Natural killer cell (primary cell): Measurements from ENCODE around the gene EGFL6. TPM values are rescaled to one million over a fixed set of nuclear protein-coding genes. Genes with fewer than 3 reads are reported as not detected.
"Not testable (repeated sequence)": the region's sequence is repeated elsewhere in the genome, so short reads cannot be mapped to it uniquely, and the experiment has no call there.

ENCODE experiments used
- ATAC-seq, 3 donors: fragments of 150-1000 bp in 2 of 3; fragments of 200-7000 bp in 1 of 3; cut with Tn5 transposase; 1 replicate in 1 of 3; 2 replicates in 2 of 3; pipeline ENCODE4 v1.10.0; 2021; ENCODE audit warnings: mild to moderate bottlenecking in 2 of 3, moderate library complexity in 2 of 3
- DNase-seq, 2 donors: peaks; one replicate each; pipeline versions ENCODE4 v3.0.0 to v3.0.0-alpha.2; 2013 to 2021; ENCODE audit warnings: mixed read lengths in 1 of 2
- H3K27ac ChIP-seq: one replicate; pipeline ENCODE4 v1.5.1; 2013; ENCODE audit warnings: mild to moderate bottlenecking, low read length
- H3K27me3 ChIP-seq: one replicate; pipeline ENCODE4 v1.6.1; 2013; ENCODE audit warnings: low read length; ENCODE audit not compliant: control insufficient read depth, insufficient read depth
- H3K36me3 ChIP-seq: one replicate; pipeline ENCODE4 v1.6.1; 2013; ENCODE audit warnings: low read length; ENCODE audit not compliant: control insufficient read depth, insufficient read depth
- H3K4me1 ChIP-seq: one replicate; pipeline ENCODE4 v1.6.1; 2013; ENCODE audit warnings: low read length; ENCODE audit not compliant: control insufficient read depth, insufficient read depth
- H3K4me3 ChIP-seq: one replicate; pipeline ENCODE4 v1.5.1; 2013; ENCODE audit warnings: low read length
- H3K9me3 ChIP-seq: one replicate; pipeline ENCODE4 v1.6.1; 2013; ENCODE audit warnings: low read length; ENCODE audit not compliant: control insufficient read depth, insufficient read depth
- H3K27ac Mint-ChIP-seq, 2 donors: one replicate each; pipeline ENCODE4 v1.8.0; 2022; ENCODE audit warnings: mild to moderate bottlenecking in 2 of 2, mixed read lengths in 2 of 2, moderate library complexity in 1 of 2
- H3K27me3 Mint-ChIP-seq, 2 donors: one replicate each; pipeline ENCODE4 v1.8.0; 2022; ENCODE audit warnings: low read depth in 2 of 2, mixed read lengths in 2 of 2
- H3K36me3 Mint-ChIP-seq: one replicate; pipeline ENCODE4 v1.8.0; 2022; ENCODE audit warnings: mixed read lengths
- H3K4me1 Mint-ChIP-seq, 2 donors: one replicate each; pipeline ENCODE4 v1.8.0; 2022; ENCODE audit warnings: mixed read lengths in 2 of 2
- H3K4me3 Mint-ChIP-seq: one replicate; pipeline ENCODE4 v1.8.0; 2022; ENCODE audit warnings: mild to moderate bottlenecking, moderate library complexity, mixed read lengths
- H3K9me3 Mint-ChIP-seq, 2 donors: one replicate each; pipeline ENCODE4 v1.8.0; 2022; ENCODE audit warnings: mixed read lengths in 2 of 2
- CTCF ChIP-seq: fragments of 200-600 bp; IDR thresholded peaks from one replicate; pipeline ENCODE4 v1.8.0; 2022; ENCODE audit warnings: antibody characterized with exemption
- WGBS: methylation state at CpG from one replicate; pipeline ENCODE4 v1.1.7; 2013; ENCODE audit warnings: missing lambda C conversion rate; ENCODE audit not compliant: insufficient coverage; 5-methylcytosine and 5-hydroxymethylcytosine counted together
- intact Hi-C: fragments of 100-400 bp; cut with micrococcal nuclease; formaldehyde crosslinking; loops from one replicate; pipeline ENCODE4 v1.14.2; 2022
- total RNA-seq, 4 donors: library from RNA; stranded (reverse); fragments of 120-200 nt in 1 of 4; gene quantifications; one replicate each; pipeline versions ENCODE4 v1.2.3 to v1.2.4, GENCODE V29; 2013 to 2022

Gene EGFL6
- total RNA-seq, 3 donors from 2014 or later (not counting 1 experiment from before 2014, with no cell fraction given), result not detected

- no peak overlapping the region for H3K27ac ChIP-seq
- DNase-seq (no peak), ATAC-seq (no peak)
- H3K36me3 ChIP-seq, result no peaks in the 10 kb centered on the region
- H3K9me3 ChIP-seq, result no peaks in the 10 kb centered on the region
- peaks cover 7% of the 10 kb centered on the region for H3K36me3 Mint-ChIP-seq
- H3K4me3 ChIP-seq, result no peak overlapping the region
- H3K4me1 ChIP-seq, result peaks cover 7% of the 10 kb centered on the region
- no peak for TF ChIP-seq CTCF
- no peak overlapping the region for H3K4me3 Mint-ChIP-seq
- no peaks in the 10 kb centered on the region for H3K27me3 ChIP-seq
- no peaks in the 10 kb centered on the region for H3K27me3 Mint-ChIP-seq
- no peak overlapping the region for H3K27ac Mint-ChIP-seq
- no peaks in the 10 kb centered on the region for H3K9me3 Mint-ChIP-seq
- intact Hi-C loops, result no loop called here
- no peaks in the 10 kb centered on the region for H3K4me1 Mint-ChIP-seq
Measured at GRCh38 chrX:13673016-13673415, 103.6 kb downstream of the EGFL6 start.

DNA sequence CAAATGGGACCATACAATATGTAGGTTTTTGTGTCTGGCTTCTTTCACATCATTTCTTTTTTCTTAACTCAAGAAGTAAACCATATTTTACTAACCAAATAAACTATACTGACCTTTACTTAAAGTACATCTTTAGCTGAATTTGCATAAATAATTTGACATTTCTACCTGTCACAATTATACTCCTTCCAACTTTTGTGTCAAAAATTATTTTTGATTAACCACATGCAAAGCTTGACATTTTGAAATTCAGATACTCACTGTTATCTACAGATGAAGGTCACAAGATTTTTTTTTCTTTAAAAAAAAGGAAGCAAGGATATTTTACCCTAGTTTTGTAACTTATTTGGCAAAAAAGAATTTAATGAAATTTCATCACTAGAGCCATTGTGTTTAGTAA lies 107.5 kb downstream of the EGFL6 start:
- Mint-ChIP-seq H3K27ac (no peak overlapping the region), H3K4me3 (no peak overlapping the region), H3K9me3 (no peaks in the 10 kb centered on the region), H3K4me1 (peaks cover 4 to 5% of the 10 kb centered on the region in 2 donors), H3K36me3 (no peaks in the 10 kb centered on the region), H3K27me3 (no peaks in the 10 kb centered on the region)
- H3K27me3 ChIP-seq, result no peaks in the 10 kb centered on the region
- ATAC-seq, result no peak
- H3K27ac ChIP-seq, result no peak overlapping the region
- no peak overlapping the region for H3K4me3 ChIP-seq
- no peak for DNase-seq
- no peaks in the 10 kb centered on the region for H3K4me1 ChIP-seq
- intact Hi-C loops, result no loop called here
- H3K36me3 ChIP-seq, result no peaks in the 10 kb centered on the region
- no peak for TF ChIP-seq CTCF
- H3K9me3 ChIP-seq, result no peaks in the 10 kb centered on the region

DNA sequence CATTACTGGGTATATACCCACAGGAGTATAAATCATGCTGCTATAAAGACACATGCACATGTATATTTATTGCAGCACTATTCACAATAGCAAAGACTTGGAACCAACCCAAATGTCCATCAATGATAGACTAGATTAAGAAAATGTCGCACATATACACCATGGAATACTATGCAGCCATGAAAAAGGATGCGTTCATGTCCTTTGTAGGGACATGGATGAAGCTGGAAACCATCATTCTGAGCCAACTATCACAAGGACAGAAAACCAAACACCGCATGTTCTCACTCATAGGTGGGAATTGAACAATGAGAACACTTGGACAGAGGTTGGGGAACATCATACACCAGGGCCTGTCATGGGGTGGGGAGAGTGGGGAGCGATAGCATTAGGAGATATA lies 110.3 kb downstream of the EGFL6 start:
- intact Hi-C loops, ATAC-seq, H3K4me1 Mint-ChIP-seq, H3K27me3 Mint-ChIP-seq, H3K27ac ChIP-seq, H3K36me3 ChIP-seq, H3K4me3 ChIP-seq, H3K27me3 ChIP-seq, H3K9me3 ChIP-seq, H3K4me3 Mint-ChIP-seq, H3K9me3 Mint-ChIP-seq, H3K36me3 Mint-ChIP-seq, DNase-seq, H3K4me1 ChIP-seq, H3K27ac Mint-ChIP-seq: not testable (repeated sequence)
- WGBS, result 100% methylated on average over 1 of the region's 4 CpGs

- 100% methylated on average over 2 of the region's 7 CpGs for WGBS
- Histone ChIP-seq H3K27ac (no peak overlapping the region), H3K4me1 (peaks cover 4% of the 10 kb centered on the region), H3K4me3 (no peak overlapping the region), H3K36me3 (no peaks in the 10 kb centered on the region), H3K27me3 (no peaks in the 10 kb centered on the region), H3K9me3 (no peaks in the 10 kb centered on the region)
- DNase-seq (no peak), ATAC-seq (no peak)
- no peak overlapping the region for H3K27ac Mint-ChIP-seq
- H3K4me3 Mint-ChIP-seq, result no peak overlapping the region
- intact Hi-C loops, result no loop called here
- H3K4me1 Mint-ChIP-seq, result peaks cover 4 to 5% of the 10 kb centered on the region in 2 donors
- H3K36me3 Mint-ChIP-seq, result no peaks in the 10 kb centered on the region
- no peak for TF ChIP-seq CTCF
- H3K27me3 Mint-ChIP-seq, result no peaks in the 10 kb centered on the region
- no peaks in the 10 kb centered on the region for H3K9me3 Mint-ChIP-seq
Measured at GRCh38 chrX:13681595-13681994, 112.2 kb downstream of the EGFL6 start.

Other genes with a start within 250 kb of the EGFL6 start
- gene ATXN3L, start 249.5 kb upstream of the EGFL6 start, total RNA-seq, result not detected
- gene TCEANC, start 83.5 kb downstream of the EGFL6 start, total RNA-seq, result 10 to 100 TPM; 11.2 to 17.8 (median 13.4) TPM
- 10 to 100 TPM; 27.0 to 36.9 (median 32.9) TPM for gene RAB9A, start 119.5 kb downstream of the EGFL6 start, total RNA-seq
- 10 to 100 TPM; 24.2 to 63.3 (median 42.4) TPM for gene TRAPPC2, start 165.0 kb downstream of the EGFL6 start, total RNA-seq
- gene OFD1, start 165.1 kb downstream of the EGFL6 start, total RNA-seq, result 10 to 100 TPM; 62.8 to 77.6 (median 74.9) TPM
- not detected for gene GPM6B, start 247.5 kb downstream of the EGFL6 start, total RNA-seq